HG03469 (cell line): ENCODE measurements around the gene ZNFX1.
"Not testable (repeated sequence)": the region's sequence is repeated elsewhere in the genome, so short reads cannot be mapped to it uniquely, and the experiment has no call there.

Experiments
- ATAC-seq: cut with Tn5 transposase; IDR thresholded peaks from one replicate; pipeline ENCODE4 v1.9.1; 2021; ENCODE audit warnings: mild to moderate bottlenecking, moderate library complexity, moderate number of reproducible peaks; ENCODE audit not compliant: unreplicated experiment

ZNFX1 gene

GRCh38 chr20:49278036-49278817, at the start of gene ZNFX1:
ZNFX1 (minus strand) TSS chr20:49278057; CDS start chr20:49275839, 2,218 bp downstream.
- peak; percentile 64 for ATAC-seq

GRCh38 chr20:49326026-49326425, 48.2 kb upstream of the ZNFX1 start:
- no peak for ATAC-seq

GRCh38 chr20:49324306-49324705, 46.4 kb upstream of the ZNFX1 start:
- ATAC-seq, result no peak

- ATAC-seq, result no peak
Observed at GRCh38 chr20:49323622-49324238, 45.9 kb upstream of the ZNFX1 start.

- ATAC-seq, result no peak
Observed at GRCh38 chr20:49320460-49320859, 42.6 kb upstream of the ZNFX1 start.

- ATAC-seq, result no peak
Observed at GRCh38 chr20:49319208-49319809, 41.5 kb upstream of the ZNFX1 start.

- no peak for ATAC-seq
Observed at GRCh38 chr20:49318430-49319207, 40.8 kb upstream of the ZNFX1 start.

GRCh38 chr20:49318091-49318429, 40.2 kb upstream of the ZNFX1 start:
- no peak for ATAC-seq

- no peak for ATAC-seq
Observed at GRCh38 chr20:49316704-49317103, 38.8 kb upstream of the ZNFX1 start.

- no peak for ATAC-seq
Observed at GRCh38 chr20:49315580-49315979, 37.7 kb upstream of the ZNFX1 start.

- ATAC-seq, result not testable (repeated sequence)
Observed at GRCh38 chr20:49314052-49314451, 36.2 kb upstream of the ZNFX1 start.

GRCh38 chr20:49313283-49313682, 35.4 kb upstream of the ZNFX1 start:
- no peak for ATAC-seq

GRCh38 chr20:49312661-49313060, 34.8 kb upstream of the ZNFX1 start:
- no peak for ATAC-seq

GRCh38 chr20:49310705-49311104, 32.8 kb upstream of the ZNFX1 start:
- ATAC-seq, result no peak

- ATAC-seq, result no peak
Observed at GRCh38 chr20:49308875-49309274, 31.0 kb upstream of the ZNFX1 start.

- ATAC-seq, result no peak
Observed at GRCh38 chr20:49306903-49307620, 29.2 kb upstream of the ZNFX1 start.

GRCh38 chr20:49303065-49303552, 25.3 kb upstream of the ZNFX1 start:
- no peak for ATAC-seq

- no peak for ATAC-seq
Observed at GRCh38 chr20:49297605-49298530, 20.0 kb upstream of the ZNFX1 start.

GRCh38 chr20:49294002-49294654, 16.3 kb upstream of the ZNFX1 start:
- not testable (repeated sequence) for ATAC-seq
